IMR-90 (cell line): ENCODE results near the gene KRTAP4-12. TPM values are rescaled to one million over a fixed set of nuclear protein-coding genes. Genes with fewer than 3 reads are reported as not detected.

ENCODE experiments used
- ATAC-seq: fragments of 200-7000 bp; cut with Tn5 transposase; 2 replicates; pipeline ENCODE4 v1.9.1; 2020; ENCODE audit warnings: low read depth, mild to moderate bottlenecking, moderate library complexity
- BruUV-seq: library from RNA; stranded (reverse); fragments of 400-500 nt; replicated peaks from 2 replicates; lab custom pipeline; 2021; lab: Mats Ljungman, UMichigan
- CTCF ChIA-PET: fragments of 300-600 bp; formaldehyde crosslinking; extraction: SDS; loops from one replicate; lab custom pipeline; 2021; ENCODE audit warnings: antibody characterized with exemption; lab: Yijun Ruan, JAX
- POLR2A ChIA-PET: fragments of 300-600 bp; sonication (Branson Sonifier 250); formaldehyde crosslinking; loops from one replicate; lab custom pipeline; 2022; ENCODE audit warnings: antibody characterized with exemption; ENCODE audit not compliant: unreplicated experiment; lab: Charles Lee
- DNase-seq: peaks from one replicate; pipeline ENCODE4 v3.0.0; 2013
- H2AFZ ChIP-seq: replicated peaks from 2 replicates; pipeline ENCODE3; 2013; ENCODE audit warnings: low read length, mild to moderate bottlenecking; ENCODE audit not compliant: poor library complexity
- H2AK5ac ChIP-seq: 2 replicates; pipeline ENCODE4 v1.6.1; 2013; ENCODE audit warnings: low read depth, low read length, inconsistent platforms
- H2AK9ac ChIP-seq: replicated peaks from 2 replicates; pipeline ENCODE3; 2013; ENCODE audit warnings: mild to moderate bottlenecking, low read depth, low read length, moderate library complexity; ENCODE audit not compliant: poor library complexity
- H2BK120ac ChIP-seq: 2 replicates; pipeline ENCODE4 v1.6.1; 2013; ENCODE audit warnings: low read depth, low read length, inconsistent platforms
- H2BK15ac ChIP-seq: 3 replicates; pipeline ENCODE4 v1.6.1; 2013; ENCODE audit warnings: low read depth, low read length, inconsistent platforms
- H2BK20ac ChIP-seq: 2 replicates; pipeline ENCODE4 v1.6.1; 2013; ENCODE audit warnings: low read depth, mild to moderate bottlenecking, inconsistent platforms, low read length, moderate library complexity
- H2BK5ac ChIP-seq: 2 replicates; pipeline ENCODE4 v1.6.1; 2013; ENCODE audit warnings: mild to moderate bottlenecking, low read depth, low read length, inconsistent platforms; ENCODE audit not compliant: poor library complexity, severe bottlenecking
- H3K14ac ChIP-seq: replicated peaks from 2 replicates; pipeline ENCODE4 v1.6.1; 2013; ENCODE audit warnings: low read depth, low read length, inconsistent platforms
- H3K18ac ChIP-seq: 2 replicates; pipeline ENCODE4 v1.6.1; 2013; ENCODE audit warnings: low read depth, low read length, control low read depth
- H3K23ac ChIP-seq: 2 replicates; pipeline ENCODE4 v1.6.1; 2013; ENCODE audit warnings: low read depth, low read length, inconsistent platforms
- H3K27ac ChIP-seq: 2 replicates; pipeline ENCODE4 v1.5.1; 2013; ENCODE audit warnings: mild to moderate bottlenecking, control low read depth, low read length; ENCODE audit not compliant: insufficient read depth
- H3K27me3 ChIP-seq: 2 replicates; pipeline ENCODE4 v1.6.1; 2013; ENCODE audit warnings: low read length; ENCODE audit not compliant: control insufficient read depth, insufficient read depth
- H3K36me3 ChIP-seq: 2 replicates; pipeline ENCODE4 v1.6.1; 2013; ENCODE audit warnings: low read length, mixed read lengths; ENCODE audit not compliant: control insufficient read depth, insufficient read depth
- H3K4ac ChIP-seq: 2 replicates; pipeline ENCODE4 v1.6.1; 2013; ENCODE audit warnings: low read depth, low read length, inconsistent platforms
- H3K4me1 ChIP-seq: 2 replicates; pipeline ENCODE4 v1.6.1; 2013; ENCODE audit warnings: low read length, mixed read lengths; ENCODE audit not compliant: control insufficient read depth, insufficient read depth
- H3K4me2 ChIP-seq: 2 replicates; pipeline ENCODE4 v1.6.1; 2013; ENCODE audit warnings: low read depth, mild to moderate bottlenecking, control low read depth, low read length, moderate library complexity
- H3K4me3 ChIP-seq: 2 replicates; pipeline ENCODE4 v1.5.1; 2013; ENCODE audit warnings: low read depth, mild to moderate bottlenecking, control low read depth, low read length, moderate library complexity; ENCODE audit not compliant: insufficient read depth
- H3K56ac ChIP-seq: 2 replicates; pipeline ENCODE4 v1.6.1; 2013; ENCODE audit warnings: low read length, inconsistent platforms; ENCODE audit not compliant: insufficient read depth; ENCODE audit errors: extremely low read depth
- H3K79me1 ChIP-seq, 2 experiments: 2 replicates each; pipeline ENCODE4 v1.6.1; 2013; ENCODE audit warnings: low read length in 2 of 2, inconsistent platforms in 1 of 2, low read depth in 1 of 2
- H3K9ac ChIP-seq: 2 replicates; pipeline ENCODE4 v1.6.1; 2013; ENCODE audit warnings: low read depth, low read length, control low read depth
- H3K9me1 ChIP-seq: 2 replicates; pipeline ENCODE4 v1.6.1; 2013; ENCODE audit warnings: low read length, inconsistent platforms; ENCODE audit not compliant: insufficient read depth
- H3K9me3 ChIP-seq: 2 replicates; pipeline ENCODE4 v1.6.1; 2013; ENCODE audit warnings: low read length; ENCODE audit not compliant: control insufficient read depth, insufficient read depth
- H4K20me1 ChIP-seq: 2 replicates; pipeline ENCODE4 v1.6.1; 2013; ENCODE audit warnings: low read length, inconsistent platforms; ENCODE audit not compliant: insufficient read depth
- H4K5ac ChIP-seq: 2 replicates; pipeline ENCODE4 v1.6.1; 2013; ENCODE audit warnings: mild to moderate bottlenecking, low read depth, low read length, control low read depth
- H4K8ac ChIP-seq, 2 experiments: 2 replicates each; pipeline ENCODE4 v1.6.1; 2013; ENCODE audit warnings: low read depth in 2 of 2, low read length in 2 of 2, control low read depth in 1 of 2, inconsistent platforms in 1 of 2
- H4K91ac ChIP-seq: 2 replicates; pipeline ENCODE4 v1.6.1; 2013; ENCODE audit warnings: low read depth, low read length, inconsistent platforms; ENCODE audit not compliant: insufficient read depth
- BHLHE40 ChIP-seq: fragments of 150-350 bp; IDR thresholded peaks from 2 replicates; pipeline ENCODE4 v1.6.1; 2016; ENCODE audit warnings: mild to moderate bottlenecking, low read depth, low read length
- CEBPB ChIP-seq: IDR thresholded peaks from 2 replicates; pipeline ENCODE4 v1.6.1; 2012; ENCODE audit warnings: low read depth, low read length, improper control_type of control experiment
- CTCF ChIP-seq: conservative IDR thresholded peaks from 2 replicates; pipeline ENCODE4 v1.5.1; 2012; ENCODE audit warnings: mild to moderate bottlenecking, low read depth, low read length, improper control_type of control experiment
- FOS ChIP-seq: fragments of 150-350 bp; IDR thresholded peaks from 2 replicates; pipeline ENCODE4 v1.6.1; 2016; ENCODE audit warnings: low read depth, low read length
- MAZ ChIP-seq: IDR thresholded peaks from 2 replicates; pipeline ENCODE4 v1.6.1; 2012; ENCODE audit warnings: low read depth, mild to moderate bottlenecking, low read length, improper control_type of control experiment, moderate library complexity, borderline replicate concordance
- MXI1 ChIP-seq: IDR thresholded peaks from 2 replicates; pipeline ENCODE4 v1.6.1; 2012; ENCODE audit warnings: low read depth, mild to moderate bottlenecking, low read length, moderate library complexity, borderline replicate concordance
- POLR2A ChIP-seq: IDR thresholded peaks from 2 replicates; pipeline ENCODE4 v1.6.1; 2012; ENCODE audit warnings: mild to moderate bottlenecking, low read depth, low read length
- RCOR1 ChIP-seq: IDR thresholded peaks from 2 replicates; pipeline ENCODE4 v1.6.1; 2012; ENCODE audit warnings: mild to moderate bottlenecking, low read length, improper control_type of control experiment; ENCODE audit not compliant: insufficient replicate concordance
- RFX5 ChIP-seq: IDR thresholded peaks from 2 replicates; pipeline ENCODE4 v1.8.0; 2012; ENCODE audit warnings: low read depth, mild to moderate bottlenecking, low read length, moderate library complexity
- SMC3 ChIP-seq: fragments of 150-350 bp; IDR thresholded peaks from 2 replicates; pipeline ENCODE4 v1.6.1; 2016; ENCODE audit warnings: low read depth, mild to moderate bottlenecking, antibody characterized with exemption, low read length, moderate library complexity
- USF2 ChIP-seq: fragments of 150-350 bp; IDR thresholded peaks from 2 replicates; pipeline ENCODE4 v1.6.1; 2017; ENCODE audit warnings: mild to moderate bottlenecking, antibody characterized with exemption, low read length, low read depth
- WGBS, 2 experiments: methylation state at CpG; one replicate each; pipeline versions ENCODE4 v1.1.5 to v1.1.7; 2013; ENCODE audit warnings: missing lambda C conversion rate in 2 of 2; ENCODE audit not compliant: insufficient read length in 1 of 2; ENCODE audit errors: extremely low coverage in 2 of 2; 5-methylcytosine and 5-hydroxymethylcytosine counted together
- dilution Hi-C: fragments of 300-500 bp; cut with HindIII; formaldehyde crosslinking; loops from one replicate; pipeline ENCODE4 v1.14.3; 2018; ENCODE audit warnings: low sequenced_read_pairs; ENCODE audit not compliant: unreplicated experiment
- in situ Hi-C: fragments of 300-500 bp; cut with MboI; formaldehyde crosslinking; loops from 3 replicates; pipeline ENCODE4 v1.14.3; 2019; ENCODE audit warnings: low sequenced_read_pairs, inconsistent platforms, mixed read lengths
- intact Hi-C: fragments of 100-400 bp; cut with micrococcal nuclease; formaldehyde crosslinking; loops from 2 replicates; pipeline ENCODE4 v1.10.0; 2022
- polyA plus RNA-seq, 3 experiments: library from polyadenylated mRNA; depleted of rRNA; stranded (reverse); fragments of >200 nt; gene quantifications; 2 replicates each; pipeline ENCODE4 v1.2.3, GENCODE V29; 2012; ENCODE audit warnings: low replicate concordance in 1 of 3
- total RNA-seq: library from RNA; depleted of rRNA; stranded (reverse); fragments of >200 nt; gene quantifications from 2 replicates; pipeline ENCODE4 v1.2.3, GENCODE V29; 2012

Gene KRTAP4-12
- total and polyA plus RNA-seq, 2 of the 4 experiments (the other 2 are of a cell fraction), result 0.18 to 1.1 TPM

- Histone ChIP-seq H2AK9ac (no peak within 1 kb of the TSS), H4K91ac (no peak within 1 kb of the TSS), H3K79me1 (no peaks in the 10 kb centered on the region), H2BK5ac (no peak within 1 kb of the TSS), H2BK15ac (no peak within 1 kb of the TSS), H3K4me2 (no peak within 1 kb of the TSS), H3K9me1 (no peaks in the 10 kb centered on the region), H3K18ac (no peak within 1 kb of the TSS), H3K27me3 (no peaks in the 10 kb centered on the region), H4K5ac (no peak within 1 kb of the TSS), H2BK20ac (no peak within 1 kb of the TSS), H2AK5ac (no peak within 1 kb of the TSS), H3K4me1 (no peaks in the 10 kb centered on the region), H3K23ac (no peak within 1 kb of the TSS), H4K8ac (no peak within 1 kb of the TSS), H2AFZ (no peak within 1 kb of the TSS), H3K9me3 (no peaks in the 10 kb centered on the region), H3K9ac (no peak within 1 kb of the TSS), H3K4ac (no peak within 1 kb of the TSS), H3K4me3 (no peak within 1 kb of the TSS), H2BK120ac (no peak within 1 kb of the TSS), H3K36me3 (no peaks in the 10 kb centered on the region), H3K27ac (no peak within 1 kb of the TSS), H3K14ac (no peak within 1 kb of the TSS), H4K20me1 (no peaks in the 10 kb centered on the region), H3K56ac (no peak within 1 kb of the TSS)
- ATAC-seq, result no peak
- intact Hi-C loops, result no loop called here
- DNase-seq, result no peak
- in situ Hi-C loops, result no loop called here
- dilution Hi-C loops, result no loop called here
- no TSS peak for BruUV-seq
- ChIA-PET CTCF (no interaction called here), POLR2A (no interaction called here)
- no CpG with 5 or more reads among the region's 1 CpG for WGBS, 2 experiments
- TF ChIP-seq POLR2A, result no peak
- TF ChIP-seq USF2, result no peak
- TF ChIP-seq SMC3, result no peak
- no peak for TF ChIP-seq RFX5
- no peak for TF ChIP-seq CTCF
- no peak for TF ChIP-seq RCOR1
- no peak for TF ChIP-seq MXI1
- no peak for TF ChIP-seq BHLHE40
- TF ChIP-seq MAZ, result no peak
- TF ChIP-seq FOS, result no peak
- TF ChIP-seq CEBPB, result no peak
Observed at GRCh38 chr17:41168121-41168520, 44.1 kb upstream of the KRTAP4-12 start, which contains the start of gene KRTAP4-3. KRTAP4-3 (minus strand) TSS chr17:41168221; CDS start chr17:41168172, 49 bp downstream.
